ENCODE measurements around the gene PCDHGA3.
"Not testable (repeated sequence)": the region's sequence is repeated elsewhere in the genome, so short reads cannot be mapped to it uniquely, and the experiment has no call there.

PCDHGA3 gene

GRCh38 chr5:141343242-141343952 lies at the start of gene PCDHGA3:
Gene PCDHGA3, plus strand, starts transcription at chr5:141343829. Its CDS starts 205 bp downstream, at chr5:141344034.
- Mint-ChIP-seq H3K4me1 (ENCODE audit: low read depth) (no peaks in the 10 kb centered on the region), H3K9me3 (peaks cover 34% of the 10 kb centered on the region), H3K36me3 (ENCODE audit: low read depth) (peaks cover 26% of the 10 kb centered on the region), H3K27me3 (peaks cover 81% of the 10 kb centered on the region), H3K4me3 (peak within 1 kb of the TSS; percentile 39), H3K27ac (no peak within 1 kb of the TSS)

GRCh38 chr5:141298376-141298775 lies 45.3 kb upstream of the PCDHGA3 start:
- H3K4me3 Mint-ChIP-seq = no peak overlapping the region
- peaks cover 50% of the 10 kb centered on the region for H3K36me3 Mint-ChIP-seq (ENCODE audit: low read depth)
- H3K27me3 Mint-ChIP-seq = no peaks in the 10 kb centered on the region
- H3K4me1 Mint-ChIP-seq (ENCODE audit: low read depth) = no peaks in the 10 kb centered on the region
- peaks cover 54% of the 10 kb centered on the region for H3K9me3 Mint-ChIP-seq
- no peak overlapping the region for H3K27ac Mint-ChIP-seq

- H3K27me3 Mint-ChIP-seq = no peaks in the 10 kb centered on the region
- H3K36me3 Mint-ChIP-seq (ENCODE audit: low read depth) = peaks cover 36% of the 10 kb centered on the region
- no peak within 1 kb of the TSS for H3K27ac Mint-ChIP-seq
- H3K4me1 Mint-ChIP-seq (ENCODE audit: low read depth) = no peaks in the 10 kb centered on the region
- no peak within 1 kb of the TSS for H3K4me3 Mint-ChIP-seq
- peaks cover 43% of the 10 kb centered on the region for H3K9me3 Mint-ChIP-seq
Measured at GRCh38 chr5:141303756-141304155, 39.9 kb upstream of the PCDHGA3 start, which contains the start of gene SLC25A2. Gene SLC25A2, minus strand, starts transcription at chr5:141304049. Its CDS starts 184 bp downstream, at chr5:141303865.

- no peaks in the 10 kb centered on the region for H3K27me3 Mint-ChIP-seq
- H3K4me1 Mint-ChIP-seq (ENCODE audit: low read depth) = no peaks in the 10 kb centered on the region
- peaks cover 45% of the 10 kb centered on the region for H3K36me3 Mint-ChIP-seq (ENCODE audit: low read depth)
- peaks cover 43% of the 10 kb centered on the region for H3K9me3 Mint-ChIP-seq
- H3K27ac Mint-ChIP-seq = no peak overlapping the region
- H3K4me3 Mint-ChIP-seq = no peak overlapping the region
Measured at GRCh38 chr5:141306630-141307029, 37.0 kb upstream of the PCDHGA3 start.

GRCh38 chr5:141313711-141314110 lies 29.9 kb upstream of the PCDHGA3 start:
- H3K9me3 Mint-ChIP-seq = peaks cover 56% of the 10 kb centered on the region
- no peak overlapping the region for H3K27ac Mint-ChIP-seq
- no peak overlapping the region for H3K4me3 Mint-ChIP-seq
- no peaks in the 10 kb centered on the region for H3K27me3 Mint-ChIP-seq
- peaks cover 83% of the 10 kb centered on the region for H3K36me3 Mint-ChIP-seq (ENCODE audit: low read depth)
- H3K4me1 Mint-ChIP-seq (ENCODE audit: low read depth) = peaks cover 7% of the 10 kb centered on the region

GRCh38 chr5:141316963-141317362 lies 26.7 kb upstream of the PCDHGA3 start:
- H3K27me3 Mint-ChIP-seq, H3K27ac Mint-ChIP-seq, H3K4me3 Mint-ChIP-seq: not testable (repeated sequence)
- peaks cover 54% of the 10 kb centered on the region for H3K9me3 Mint-ChIP-seq
- H3K36me3 Mint-ChIP-seq (ENCODE audit: low read depth) = peaks cover 90% of the 10 kb centered on the region
- H3K4me1 Mint-ChIP-seq (ENCODE audit: low read depth) = peaks cover 34% of the 10 kb centered on the region

- peak overlapping the region; percentile 98 for H3K4me3 Mint-ChIP-seq
- no peak overlapping the region for H3K27ac Mint-ChIP-seq
- peaks cover 42% of the 10 kb centered on the region for H3K9me3 Mint-ChIP-seq
- H3K4me1 Mint-ChIP-seq (ENCODE audit: low read depth) = peaks cover 38% of the 10 kb centered on the region
- H3K27me3 Mint-ChIP-seq = no peaks in the 10 kb centered on the region
- H3K36me3 Mint-ChIP-seq (ENCODE audit: low read depth) = peaks cover 75% of the 10 kb centered on the region
Measured at GRCh38 chr5:141319202-141319601, 24.4 kb upstream of the PCDHGA3 start.

GRCh38 chr5:141319699-141320098 lies 23.9 kb upstream of the PCDHGA3 start:
- Mint-ChIP-seq H3K4me3 (peak overlapping the region; percentile 98), H3K9me3 (peaks cover 42% of the 10 kb centered on the region), H3K27ac (no peak overlapping the region), H3K27me3 (no peaks in the 10 kb centered on the region), H3K4me1 (ENCODE audit: low read depth) (peaks cover 38% of the 10 kb centered on the region), H3K36me3 (ENCODE audit: low read depth) (peaks cover 75% of the 10 kb centered on the region)

GRCh38 chr5:141320225-141321169 lies 23.1 kb upstream of the PCDHGA3 start, which contains the start of gene TAF7:
Gene TAF7, minus strand, starts transcription at chr5:141320784. Its CDS starts 740 bp downstream, at chr5:141320044.
- Mint-ChIP-seq H3K27me3 (no peaks in the 10 kb centered on the region), H3K4me1 (ENCODE audit: low read depth) (peaks cover 38% of the 10 kb centered on the region), H3K9me3 (peaks cover 35% of the 10 kb centered on the region), H3K36me3 (ENCODE audit: low read depth) (peaks cover 71% of the 10 kb centered on the region), H3K4me3 (peak within 1 kb of the TSS; percentile 98), H3K27ac (peak within 1 kb of the TSS; percentile 99)

- H3K4me3 Mint-ChIP-seq = no peak overlapping the region
- H3K9me3 Mint-ChIP-seq = peaks cover 36% of the 10 kb centered on the region
- peaks cover 10% of the 10 kb centered on the region for H3K27me3 Mint-ChIP-seq
- peaks cover 44% of the 10 kb centered on the region for H3K4me1 Mint-ChIP-seq (ENCODE audit: low read depth)
- H3K36me3 Mint-ChIP-seq (ENCODE audit: low read depth) = peaks cover 65% of the 10 kb centered on the region
- H3K27ac Mint-ChIP-seq = no peak overlapping the region
Measured at GRCh38 chr5:141322261-141322660, 21.4 kb upstream of the PCDHGA3 start.

- peaks cover 43% of the 10 kb centered on the region for H3K27me3 Mint-ChIP-seq
- H3K4me3 Mint-ChIP-seq = peak overlapping the region; percentile 87
- H3K27ac Mint-ChIP-seq = peak overlapping the region; percentile 80
- H3K4me1 Mint-ChIP-seq (ENCODE audit: low read depth) = peaks cover 15% of the 10 kb centered on the region
- H3K9me3 Mint-ChIP-seq = peaks cover 23% of the 10 kb centered on the region
- H3K36me3 Mint-ChIP-seq (ENCODE audit: low read depth) = peaks cover 35% of the 10 kb centered on the region
Measured at GRCh38 chr5:141326088-141326854, 17.4 kb upstream of the PCDHGA3 start.

GRCh38 chr5:141328231-141328630 lies 15.4 kb upstream of the PCDHGA3 start:
- Mint-ChIP-seq H3K4me3 (no peak overlapping the region), H3K27ac (no peak overlapping the region), H3K36me3 (ENCODE audit: low read depth) (peaks cover 32% of the 10 kb centered on the region), H3K9me3 (peaks cover 23% of the 10 kb centered on the region), H3K27me3 (peaks cover 59% of the 10 kb centered on the region), H3K4me1 (ENCODE audit: low read depth) (peaks cover 6% of the 10 kb centered on the region)

GRCh38 chr5:141330299-141331080 lies 13.1 kb upstream of the PCDHGA3 start, which contains the start of gene PCDHGA1:
Gene PCDHGA1, plus strand, starts transcription at chr5:141330514.
- Mint-ChIP-seq H3K27ac (no peak within 1 kb of the TSS), H3K9me3 (peaks cover 34% of the 10 kb centered on the region), H3K4me1 (ENCODE audit: low read depth) (peaks cover 6% of the 10 kb centered on the region), H3K36me3 (ENCODE audit: low read depth) (peaks cover 36% of the 10 kb centered on the region), H3K4me3 (no peak within 1 kb of the TSS), H3K27me3 (peaks cover 81% of the 10 kb centered on the region)

- not testable (repeated sequence) for H3K27ac Mint-ChIP-seq; H3K4me3 Mint-ChIP-seq; H3K4me1 Mint-ChIP-seq (ENCODE audit: low read depth)
- Mint-ChIP-seq H3K36me3 (ENCODE audit: low read depth) (peaks cover 27% of the 10 kb centered on the region), H3K27me3 (peaks cover 89% of the 10 kb centered on the region), H3K9me3 (peaks cover 33% of the 10 kb centered on the region)
Measured at GRCh38 chr5:141332571-141332970, 11.1 kb upstream of the PCDHGA3 start.

Measured in stimulated activated naive CD8-positive, alpha-beta T cell treated with anti-CD3 and anti-CD28 coated beads, Interleukin-15, Interleukin-2, amounts not matched to agents 100 ng/mL and 50 ng/mL, for 24 hours (primary cell).